Measurements from ENCODE around the gene ZNF564. TPM values are rescaled to one million over a fixed set of nuclear protein-coding genes. Genes with fewer than 3 reads are reported as not detected.

The ZNF564 gene
- total and polyA plus RNA-seq, 2 donors (not counting 3 experiments of a cell fraction or from before 2014, with no cell fraction given): 1.5 to 6.5 TPM

- DNase-seq (ENCODE audit: low read depth, low spot score) (peak; percentile 95), FAIRE-seq (peak; percentile 92)
- ChIA-PET CTCF (interaction anchor here (1.1 kb wide), 1 partner anchor 9 kb away, joined by 4 read pairs; no protein-coding TSS in a partner anchor), POLR2A (no interaction called here)
- intact Hi-C loops (cut with micrococcal nuclease): loop anchor here (1.0 to 5.0 kb wide), 3 partner anchors 44 to 83 kb away; partner anchors contain the start of genes ZNF564 and ZNF799
- H3K36me3 ChIP-seq (ENCODE audit: control insufficient read depth in 2 of 2, extremely low read depth in 1 of 2, insufficient read depth in 2 of 2, low read length in 2 of 2): no peaks in the 10 kb centered on the region
- H3K4me2 ChIP-seq (ENCODE audit: insufficient read depth, low read length): peak within 1 kb of the TSS; percentile 73
- peak within 1 kb of the TSS; percentile 56 for H3K9ac ChIP-seq (replicated peaks; ENCODE audit: extremely low read depth, insufficient read depth, low read length)
- peak within 1 kb of the TSS; percentile 73 to 77 (median 74) for H3K4me3 ChIP-seq (replicated peaks in 1 of 3; ENCODE audit: insufficient read depth in 1 of 3, low read depth in 1 of 3, low read length in 3 of 3)
- TF ChIP-seq POLR2A (IDR thresholded peaks at IDR 0.05; ENCODE audit: low read depth, low read length) (peak; percentile 42), CTCF (IDR thresholded peaks at IDR 0.05; ENCODE audit: extremely low read depth in 1 of 2, insufficient read depth in 1 of 2, low read depth in 1 of 2, low read length in 2 of 2) (no peak), FOS (IDR thresholded peaks at IDR 0.05; ENCODE audit: borderline replicate concordance, insufficient read depth, low read length) (no peak), MYC (IDR thresholded peaks at IDR 0.05; ENCODE audit: low read depth, low read length) (no peak), MAX (IDR thresholded peaks at IDR 0.05; ENCODE audit: insufficient read depth, insufficient read length) (no peak), JUN (IDR thresholded peaks at IDR 0.05; ENCODE audit: borderline replicate concordance, insufficient read depth, insufficient read length, low read depth) (no peak), POLR2AphosphoS5 (IDR thresholded peaks at IDR 0.05; ENCODE audit: insufficient read depth, low read depth, low read length) (no peak)
- H3K27ac ChIP-seq (ENCODE audit: insufficient read depth, low read depth, low read length): no peak within 1 kb of the TSS
- no peaks in the 10 kb centered on the region for H3K9me3 ChIP-seq (replicated peaks; ENCODE audit: control insufficient read depth, insufficient read depth, low read length)
- H3K9me1 ChIP-seq (replicated peaks; ENCODE audit: control insufficient read depth, extremely low read depth, insufficient read depth, low read length): no peaks in the 10 kb centered on the region
- no peaks in the 10 kb centered on the region for H4K20me1 ChIP-seq (replicated peaks; ENCODE audit: control insufficient read depth, extremely low read depth, insufficient read depth, low read length)
- H2AFZ ChIP-seq (ENCODE audit: low read depth, low read length): peak within 1 kb of the TSS; percentile 98
- dilution Hi-C loops (cut with MboI; ENCODE audit: extremely low pct_ligation_motif_present, low sequenced_read_pairs): no loop called here
- peaks cover 7% of the 10 kb centered on the region for H3K4me1 ChIP-seq (ENCODE audit: control insufficient read depth, extremely low read depth, insufficient read depth, low read length)
- no peaks in the 10 kb centered on the region for H3K27me3 ChIP-seq (ENCODE audit: control insufficient read depth in 2 of 2, insufficient read depth in 2 of 2, low read length in 2 of 2)
- no peaks in the 10 kb centered on the region for H3K79me2 ChIP-seq (ENCODE audit: control insufficient read depth, insufficient read depth, low read length)
- no TSS peak for BruUV-seq (replicated peaks)
Observed at GRCh38 chr19:12484371-12485051, 66.8 kb downstream of the ZNF564 start, which contains the start of gene ZNF709. ZNF709 (minus strand) TSS chr19:12484816; CDS start chr19:12484657, 159 bp downstream.

All from endothelial cell of umbilical vein (primary cell).